Stimulated activated CD4-positive, alpha-beta T cell treated with anti-CD3 and anti-CD28 coated beads, TNF-alpha, amount 100 ng/mL, for 1 hour (primary cell): ENCODE measurements around the gene DCLK1.
"Not testable (repeated sequence)": the region's sequence is repeated elsewhere in the genome, so short reads cannot be mapped to it uniquely, and the experiment has no call there.

Experiments
- DNase-seq, 3 donors: peaks; one replicate each; pipeline ENCODE4 v3.0.0-alpha.2; 2020; ENCODE audit warnings: low read depth in 3 of 3, low spot score in 1 of 3

DCLK1 gene

DNA sequence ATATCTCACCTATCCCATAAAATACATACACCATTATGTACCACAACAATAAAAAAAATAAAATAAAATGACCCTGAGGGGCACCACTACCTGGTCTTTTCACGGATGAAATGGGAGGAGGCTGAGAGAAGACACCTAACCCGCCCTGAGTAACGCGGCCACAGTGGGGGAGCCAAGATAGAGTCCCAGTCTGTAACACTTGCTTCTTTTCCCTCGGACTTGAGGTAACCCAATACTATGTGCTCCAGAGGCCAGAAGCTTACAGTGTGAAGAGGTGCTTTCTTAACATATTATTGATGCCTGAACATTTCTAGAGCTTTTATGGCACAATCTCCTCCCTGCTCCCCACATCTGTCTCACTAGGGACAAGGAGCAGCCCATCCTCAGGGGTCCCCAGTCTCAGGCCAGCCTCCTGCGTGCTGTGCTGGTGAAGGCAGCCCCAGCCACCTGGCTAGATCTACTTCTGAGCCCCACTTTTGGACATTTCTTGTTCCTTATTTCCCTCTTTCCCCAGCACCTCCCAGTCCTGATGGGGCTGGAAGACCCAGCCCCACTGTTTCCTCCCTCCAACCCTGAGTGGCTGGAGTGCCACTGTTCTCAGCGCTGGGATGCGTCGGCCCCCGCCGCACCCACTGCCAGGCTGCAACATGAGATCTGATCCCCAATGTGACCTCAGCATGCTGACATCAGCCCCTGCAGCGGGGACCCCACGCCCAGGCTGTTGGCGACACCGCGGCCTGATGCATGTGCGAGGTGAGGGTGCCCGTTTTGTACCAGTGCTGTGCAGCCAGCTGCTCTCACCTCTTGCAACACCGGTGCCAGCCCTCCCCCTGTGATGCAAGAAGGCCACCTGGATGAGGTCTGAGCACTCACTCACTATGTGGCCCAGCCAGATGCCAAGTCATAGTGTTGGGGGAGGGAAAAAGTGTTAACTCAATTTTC is 143.3 kb downstream of the DCLK1 start:
- DNase-seq = no peak

DNA sequence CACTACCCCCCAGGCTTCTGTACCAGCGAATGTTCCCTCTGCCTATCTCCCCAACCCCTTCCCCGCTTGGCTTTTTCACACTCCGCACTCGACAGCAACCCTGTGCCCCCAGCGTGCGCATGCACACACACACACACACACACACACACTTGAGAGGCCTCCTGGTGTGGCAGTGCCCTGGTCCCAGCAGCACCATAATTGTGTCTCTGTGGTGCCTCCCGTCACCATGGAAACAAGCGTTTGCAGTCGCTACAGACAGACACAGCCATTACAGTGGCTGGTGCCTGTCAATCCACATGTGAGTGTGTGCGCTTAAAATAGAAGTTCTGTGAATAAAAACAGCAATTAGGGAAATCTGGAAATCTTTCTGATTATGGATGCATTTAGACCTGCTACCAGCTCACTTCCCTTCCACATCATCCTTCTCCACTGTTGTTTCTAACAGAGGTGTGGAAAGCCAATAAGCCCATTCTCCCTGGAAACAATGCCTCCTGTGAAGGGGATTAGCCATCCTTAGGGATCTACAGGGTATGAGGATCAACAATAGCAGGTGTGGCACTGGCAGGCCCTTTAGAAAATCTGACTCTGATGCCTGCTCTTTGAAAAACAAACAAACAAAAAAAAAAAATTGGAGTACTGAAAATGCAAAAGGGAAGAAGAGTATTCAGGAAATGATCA is 146.3 kb downstream of the DCLK1 start:
- DNase-seq = no peak

DNA sequence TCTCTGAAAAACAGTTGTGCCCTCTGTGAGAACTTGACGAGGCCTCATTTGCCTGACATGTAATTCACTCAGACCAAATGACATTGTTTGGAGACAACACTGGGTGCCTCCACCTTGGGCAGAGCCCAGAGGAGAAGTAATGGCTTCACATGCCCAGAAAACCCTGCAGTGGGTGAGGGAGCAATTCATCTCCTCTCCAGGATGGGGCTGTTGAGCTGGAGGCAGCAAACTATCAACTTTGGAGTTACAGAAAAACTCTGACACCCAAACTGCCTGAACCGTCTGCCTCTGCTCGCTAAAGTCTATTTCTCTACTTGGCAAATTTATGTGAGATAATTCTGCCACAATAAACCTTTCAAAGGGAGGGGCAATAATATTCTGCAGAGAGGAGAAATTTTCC is 146.9 kb downstream of the DCLK1 start:
- no peak for DNase-seq

DNA sequence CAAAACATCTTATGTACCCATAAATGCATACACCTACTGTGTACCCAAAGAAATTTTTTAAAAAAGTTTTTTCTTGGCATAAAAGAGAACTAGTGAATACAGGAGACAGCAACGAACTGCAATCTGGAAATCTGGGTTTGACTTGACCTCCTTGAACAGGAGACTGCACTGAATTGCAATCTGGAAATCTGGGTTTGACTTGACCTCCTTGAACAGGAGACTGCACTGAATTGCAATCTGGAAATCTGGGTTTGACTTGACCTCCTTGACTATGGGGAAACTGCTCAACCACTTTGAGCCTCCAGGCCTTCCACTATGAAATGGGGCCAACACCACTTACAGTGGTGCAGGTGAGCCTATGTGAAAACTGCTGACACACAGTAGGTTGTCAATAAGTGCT is 147.5 kb downstream of the DCLK1 start:
- DNase-seq = not testable (repeated sequence)

DNA sequence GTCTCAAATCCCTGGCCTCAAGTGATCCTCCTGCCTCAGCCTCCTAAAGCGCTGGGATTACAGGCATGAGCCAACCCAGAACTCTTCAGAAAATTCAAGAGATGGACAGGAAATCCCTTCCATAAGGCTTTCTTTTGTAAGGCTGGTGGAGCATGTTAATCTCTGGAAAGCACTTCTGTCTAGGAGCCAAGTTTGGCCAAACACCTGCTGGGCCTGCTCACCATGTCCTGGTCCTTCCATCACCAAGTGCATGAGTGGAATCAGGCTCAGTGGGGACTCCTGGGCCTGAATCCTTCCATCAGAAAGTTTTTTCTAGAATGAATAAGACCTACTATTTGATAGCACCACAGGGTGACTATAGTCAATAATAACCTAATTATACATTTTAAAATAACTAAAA is 148.0 kb downstream of the DCLK1 start:
- no peak for DNase-seq

DNA sequence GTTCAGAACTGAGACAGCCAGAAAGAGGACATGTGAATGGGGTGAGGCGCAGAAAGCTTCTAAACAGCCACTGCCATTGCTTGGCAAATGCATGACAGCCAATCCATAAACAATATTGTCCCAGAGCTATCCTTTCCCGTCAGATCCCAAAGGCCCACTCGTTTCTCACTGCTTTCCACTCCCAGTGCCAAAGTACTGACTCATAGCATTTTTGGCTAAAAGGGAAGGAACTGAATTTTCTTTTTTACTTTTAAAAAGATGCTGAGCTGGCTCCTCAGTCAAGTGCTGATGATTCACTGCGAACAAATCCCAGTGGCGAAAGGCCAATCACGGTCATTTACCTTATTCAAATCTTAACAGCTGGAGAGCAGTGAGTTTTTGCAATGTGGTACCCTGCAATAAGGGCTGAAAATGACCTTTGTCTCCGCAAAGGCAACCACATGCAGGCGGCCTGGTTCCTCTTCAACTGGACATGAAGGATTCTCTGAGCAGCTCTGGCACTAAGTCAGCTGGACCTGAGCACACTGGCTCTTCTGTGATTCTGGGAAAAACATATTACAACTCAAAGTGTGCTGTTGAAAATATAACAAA is 151.7 kb downstream of the DCLK1 start:
- DNase-seq = no peak

DNA sequence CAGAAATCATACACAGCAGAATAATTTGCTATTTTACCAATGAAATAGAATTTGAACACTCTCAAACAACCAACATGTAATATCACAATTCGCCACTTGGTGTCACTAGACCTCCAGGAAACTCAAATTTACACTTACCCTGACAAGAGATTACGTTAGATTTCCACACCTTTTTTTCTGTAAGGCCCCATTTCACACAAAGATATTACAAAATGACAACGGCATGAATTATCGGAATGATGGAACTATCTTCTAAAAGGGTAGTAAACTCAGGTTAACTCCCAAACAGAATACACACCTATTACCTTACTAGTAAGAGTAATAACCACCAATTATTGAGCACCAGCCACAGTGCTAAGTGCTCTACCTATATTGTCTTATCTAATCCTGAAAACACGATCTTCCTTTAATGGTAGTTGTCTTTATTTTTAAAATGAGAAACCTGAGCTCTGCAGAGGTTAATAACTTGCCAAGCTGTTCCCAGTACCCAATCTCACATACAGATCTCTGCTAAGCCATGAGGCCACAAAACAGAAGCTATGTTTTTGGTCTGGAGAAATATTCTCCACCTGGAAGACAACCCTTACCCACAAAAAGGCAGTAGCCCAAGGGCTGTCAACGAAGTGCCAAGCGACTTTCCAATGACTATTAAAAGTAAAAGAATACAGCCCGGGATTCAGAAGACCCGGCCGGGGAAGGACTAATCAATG is 152.4 kb downstream of the DCLK1 start:
- no peak for DNase-seq

DNA sequence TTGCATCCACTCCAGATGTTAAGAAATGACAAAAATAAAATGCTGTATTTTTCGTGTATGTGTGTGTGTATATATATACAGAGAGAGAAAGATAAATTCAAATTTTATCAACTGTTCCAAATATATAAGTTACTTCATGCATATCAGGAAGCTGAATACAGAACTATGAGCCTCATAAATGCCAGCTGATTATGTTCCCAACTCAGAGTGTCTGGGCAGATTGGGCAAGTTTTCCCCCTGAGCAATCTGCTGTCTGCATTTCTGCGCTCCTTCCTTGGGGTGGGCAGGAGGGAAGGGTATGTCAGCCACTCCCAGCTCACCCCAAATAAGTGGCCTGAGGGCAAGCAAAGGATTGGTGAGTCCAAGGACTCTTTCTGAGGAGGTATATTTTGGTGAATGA is 154.1 kb downstream of the DCLK1 start:
- DNase-seq = no peak

DNA sequence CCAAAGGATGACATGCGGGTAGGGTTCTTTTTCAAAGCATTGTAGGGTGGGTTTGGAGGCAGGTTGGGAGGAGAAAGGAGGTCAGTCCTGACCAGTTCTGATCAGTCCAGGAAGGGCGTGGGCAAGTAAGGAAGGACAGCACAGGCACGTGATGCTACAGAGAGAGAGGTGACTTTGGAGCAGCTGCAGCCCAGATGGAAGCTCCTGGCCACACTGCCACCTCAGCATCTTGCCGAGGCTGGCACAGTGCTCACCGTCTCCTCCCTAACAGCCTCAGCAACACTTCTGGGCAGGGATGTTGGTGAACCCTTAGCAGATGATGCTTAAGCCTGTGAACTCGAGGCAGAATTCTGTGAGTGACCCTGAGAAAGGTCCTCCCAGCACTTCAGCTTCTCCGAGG is 155.1 kb downstream of the DCLK1 start:
- DNase-seq = no peak

DNA sequence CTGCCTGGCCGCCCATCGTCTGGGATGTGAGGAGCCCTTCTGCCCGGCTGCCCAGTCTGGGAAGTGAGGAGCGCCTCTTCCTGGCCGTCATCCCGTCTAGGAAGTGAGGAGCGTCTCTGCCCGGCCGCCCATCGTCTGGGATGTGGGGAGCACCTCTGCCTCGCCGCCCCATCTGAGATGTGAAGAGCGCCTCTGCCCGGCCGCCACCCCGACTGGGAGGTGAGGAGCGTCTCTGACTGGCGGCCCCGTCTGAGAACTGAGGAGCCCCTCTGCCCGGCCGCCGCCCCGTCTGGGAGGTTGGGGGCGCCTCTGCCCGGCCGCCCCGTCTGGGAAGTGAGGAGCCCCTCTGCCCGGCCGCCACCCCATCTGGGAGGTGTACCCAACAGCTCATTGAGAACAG is 164.2 kb downstream of the DCLK1 start:
- DNase-seq = not testable (repeated sequence)

DNA sequence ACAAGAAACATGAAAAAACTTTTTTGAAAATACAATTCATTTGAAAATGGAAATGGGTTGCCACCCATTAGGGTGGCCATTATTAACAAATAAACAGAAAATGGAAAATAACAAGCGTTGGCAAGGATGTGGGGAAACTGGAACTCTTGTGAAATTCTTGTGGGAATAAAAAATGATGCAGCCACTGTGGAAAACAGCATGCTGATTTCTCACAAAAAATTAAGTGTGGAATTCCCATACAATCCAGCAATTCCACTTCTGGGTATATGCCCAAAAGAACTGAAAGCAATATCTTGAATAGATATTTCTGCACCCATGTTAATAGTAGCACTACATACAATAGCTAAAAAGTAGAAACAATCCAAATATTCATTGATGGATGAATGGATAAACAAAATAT is 165.2 kb downstream of the DCLK1 start:
- no peak for DNase-seq

DNA sequence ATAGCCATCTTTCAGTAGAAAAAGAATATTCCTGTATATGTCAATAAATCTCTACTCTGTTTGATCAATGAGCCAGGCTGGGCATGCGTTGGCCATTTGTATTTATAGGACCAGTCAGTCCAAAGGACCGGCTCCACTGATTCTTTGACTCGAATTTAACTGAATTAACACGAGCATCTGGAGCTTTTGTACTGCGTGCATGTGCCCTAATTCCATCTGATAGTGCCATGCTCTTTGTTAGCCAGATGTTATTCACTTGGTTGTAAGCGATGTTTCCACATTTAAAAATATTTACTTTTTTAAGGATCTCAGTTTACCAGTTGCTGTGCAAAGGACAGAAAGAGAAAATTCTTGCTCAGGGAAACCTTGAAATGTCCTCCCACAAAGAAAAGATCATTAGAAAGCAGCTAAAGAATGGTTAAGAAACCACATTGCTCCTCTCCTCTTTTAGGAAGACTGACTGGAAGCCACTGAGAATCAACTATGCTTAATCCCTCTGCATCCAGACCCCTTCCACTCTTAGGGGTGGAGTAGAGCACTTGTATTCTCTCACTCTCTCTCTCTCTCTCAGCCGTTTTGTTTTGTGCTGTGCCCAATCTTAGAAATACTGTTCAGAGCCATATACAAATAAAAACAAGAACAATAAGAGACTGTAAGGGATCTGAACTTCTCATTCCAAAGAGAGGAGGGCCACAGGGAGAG is 165.8 kb downstream of the DCLK1 start:
- DNase-seq = no peak

DNA sequence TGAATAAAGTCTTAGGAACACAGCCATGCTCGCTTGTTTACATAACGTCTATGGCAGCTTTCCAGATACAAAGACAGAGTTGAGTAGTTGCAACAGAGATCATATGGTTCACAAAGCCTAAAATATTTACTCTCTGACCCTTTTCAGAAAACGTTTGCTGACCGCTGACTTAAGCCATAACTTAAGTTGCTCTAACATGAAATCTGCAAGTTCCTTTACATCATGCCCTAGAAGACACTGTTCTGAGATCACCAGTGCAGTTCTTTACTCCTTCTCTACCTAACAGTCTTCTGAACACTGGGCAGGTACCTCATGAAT is 166.4 kb downstream of the DCLK1 start:
- DNase-seq = no peak

DNA sequence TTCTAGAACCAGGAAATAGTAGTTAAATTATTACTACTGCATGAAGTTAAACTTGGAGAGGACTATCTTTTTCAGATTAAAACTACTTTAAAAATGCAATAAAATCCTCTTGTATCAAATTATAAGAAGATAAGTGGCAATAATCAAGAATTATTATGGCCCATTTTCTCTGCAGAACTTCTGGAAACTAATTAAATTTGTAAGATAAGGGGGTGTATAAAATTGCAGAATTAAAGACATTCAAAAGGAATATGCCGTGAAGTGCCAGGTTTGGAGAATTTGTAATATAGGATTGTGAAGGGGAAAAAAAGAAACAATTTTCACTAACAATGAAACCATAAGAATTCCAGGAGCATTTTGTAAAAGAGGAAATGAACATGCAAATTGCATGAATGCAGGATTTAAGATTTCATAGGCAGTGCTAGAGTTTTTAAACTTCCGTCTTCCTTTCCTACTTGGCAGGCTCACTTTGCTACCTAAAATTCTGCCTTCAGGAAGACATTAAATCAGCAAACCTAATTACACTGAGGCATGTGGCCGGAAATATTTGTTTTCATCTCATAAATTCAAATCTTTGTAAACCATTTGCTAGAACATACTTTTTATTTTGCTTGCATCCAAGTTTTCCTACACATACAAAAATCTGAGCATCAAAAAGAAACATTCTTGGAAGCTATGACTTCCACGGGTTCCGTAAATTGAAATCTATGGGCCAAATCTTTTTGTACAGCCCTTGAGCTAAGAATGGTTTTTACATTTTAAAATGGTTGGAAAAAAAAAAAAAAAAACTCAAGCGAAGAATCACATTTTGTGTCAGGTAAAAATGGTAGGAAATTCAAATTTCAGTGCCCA is 166.9 kb downstream of the DCLK1 start:
- no peak for DNase-seq

DNA sequence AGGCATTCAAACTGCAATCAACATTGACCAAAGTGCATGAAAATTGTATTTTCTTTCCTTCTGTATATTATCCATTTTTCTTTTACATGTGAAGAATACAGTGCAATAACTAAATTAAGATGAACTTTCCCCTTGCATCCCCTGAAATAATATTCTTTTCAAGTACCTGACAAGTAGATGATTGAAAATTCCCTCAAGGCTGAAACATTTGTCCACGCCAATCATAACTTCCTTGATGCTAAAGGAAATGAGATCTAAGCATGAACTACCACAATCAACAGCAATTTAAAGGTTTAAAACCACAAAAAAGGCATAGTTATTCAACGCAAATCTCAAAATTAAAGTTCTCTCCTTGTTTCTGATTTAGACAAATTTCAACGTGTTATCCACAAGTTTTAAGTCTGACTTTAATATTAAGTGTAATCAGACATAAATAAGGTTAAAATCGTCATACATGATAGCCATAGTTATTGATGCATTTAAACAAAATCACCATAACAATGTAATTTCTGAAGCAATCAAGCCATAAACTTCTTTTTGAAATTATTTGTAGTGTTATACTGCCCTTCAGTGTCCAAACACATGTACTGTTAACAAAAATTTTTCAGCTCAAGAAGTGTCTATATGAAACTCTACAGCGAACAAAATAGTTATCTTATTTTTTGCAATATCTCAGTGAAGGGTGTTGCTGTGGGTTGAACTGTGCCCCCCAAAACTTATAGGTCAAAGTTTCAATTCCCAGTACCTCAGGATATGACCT is 169.5 kb downstream of the DCLK1 start:
- no peak for DNase-seq

DNA sequence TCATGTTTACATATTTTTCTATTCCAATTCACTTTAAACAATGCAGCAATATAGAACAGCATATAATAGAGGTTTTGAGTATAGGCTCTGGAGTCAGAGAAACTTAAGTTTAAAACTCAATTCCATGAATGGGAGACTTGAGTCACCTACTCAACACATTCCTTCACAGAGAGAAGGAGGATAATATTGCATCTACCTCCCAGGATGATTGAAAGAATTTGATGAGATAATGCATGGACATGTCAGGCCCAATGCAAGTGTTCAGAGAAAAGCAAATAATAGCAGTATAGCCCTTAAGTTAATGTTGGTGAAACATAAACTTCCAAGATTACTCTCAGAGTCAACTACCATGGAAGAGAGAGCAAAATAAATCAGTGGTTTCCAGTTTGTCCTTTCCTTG is 170.2 kb downstream of the DCLK1 start:
- DNase-seq = no peak

DNA sequence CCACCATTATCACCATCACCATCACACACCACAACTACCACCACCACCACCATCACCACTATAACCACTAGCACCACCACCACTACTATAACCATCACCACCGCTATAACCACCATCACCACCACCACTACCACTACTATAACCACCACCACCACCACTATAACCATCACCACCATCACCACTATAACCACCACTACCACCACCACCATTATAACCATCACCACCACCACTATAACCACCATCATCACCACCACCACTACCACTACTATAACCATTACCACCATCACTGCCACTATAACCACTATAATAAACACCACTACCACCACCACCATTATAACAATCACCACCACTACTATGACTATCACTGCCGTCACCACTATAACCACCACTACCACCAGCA is 173.2 kb downstream of the DCLK1 start:
- no peak for DNase-seq

DNA sequence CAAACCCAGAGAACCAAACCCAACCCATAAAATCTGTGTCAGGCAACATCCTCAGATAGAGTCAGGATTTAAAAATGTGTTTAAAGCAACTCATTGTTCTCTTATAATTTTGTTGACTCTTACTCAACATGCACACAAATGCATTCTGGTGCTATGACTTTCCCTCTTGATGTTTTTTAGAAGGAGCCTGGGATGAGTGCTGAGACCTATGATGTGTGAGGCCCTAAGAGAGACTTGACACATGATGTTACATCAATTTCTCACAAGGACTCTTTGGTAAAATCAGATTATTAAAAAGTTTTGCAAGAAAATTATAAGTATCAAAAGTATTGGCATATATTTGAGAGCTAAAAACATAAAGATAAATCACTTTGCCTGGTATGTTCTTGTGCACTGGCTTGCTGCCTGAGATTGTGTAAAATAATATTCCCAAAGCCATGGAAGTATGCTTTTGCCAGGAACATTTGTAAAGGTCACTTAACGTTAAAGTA is 173.9 kb downstream of the DCLK1 start:
- no peak for DNase-seq

DNA sequence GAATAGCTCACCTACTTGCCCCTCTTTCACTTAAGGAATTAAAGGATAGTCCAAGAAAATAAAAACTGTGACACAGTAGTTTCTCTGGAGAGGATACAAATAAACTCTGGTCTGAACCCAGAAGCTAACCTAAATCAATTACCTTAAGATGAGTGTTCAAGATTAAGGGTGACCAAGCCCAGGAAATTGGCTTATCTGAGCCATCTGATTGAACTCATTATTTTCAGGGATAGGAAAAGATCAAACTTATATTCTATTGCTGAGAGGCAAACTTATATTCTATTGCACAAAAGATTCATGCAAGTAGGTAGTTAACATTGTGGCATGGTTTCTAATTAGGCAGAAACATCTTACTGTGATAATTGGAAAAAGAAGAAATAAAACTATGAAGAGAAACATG is 175.1 kb downstream of the DCLK1 start:
- DNase-seq = no peak
